Left forelimb (tissue), 1 donor: ENCODE measurements around the gene CCDC107.

Experiments
- DNase-seq: peaks from one replicate; pipeline ENCODE4 v3.0.0-alpha.2; 2018; ENCODE audit warnings: low spot score

The CCDC107 gene

DNA sequence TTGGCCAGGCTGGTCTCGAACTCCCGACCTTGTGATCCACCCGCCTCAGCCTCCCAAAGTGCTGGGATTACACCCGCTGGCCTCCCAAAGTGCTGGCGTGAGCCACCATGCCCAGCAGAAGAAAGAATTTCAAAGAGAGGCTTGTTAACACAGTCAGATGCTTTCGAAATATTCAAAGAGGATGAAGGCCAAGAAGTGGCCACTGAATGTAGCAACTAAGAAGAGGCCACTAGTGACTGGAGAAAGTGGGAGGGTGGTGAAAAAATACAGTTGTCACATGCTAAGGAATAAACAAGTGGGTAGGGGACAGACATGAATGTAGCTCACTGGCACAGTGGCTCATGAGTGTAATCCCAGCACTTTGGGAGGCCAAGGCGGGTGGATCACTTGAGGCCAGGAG is 44.6 kb downstream of the CCDC107 start:
- DNase-seq = no peak

- no peak for DNase-seq
These were observed 46.0 kb downstream of the CCDC107 start for GRCh38 chr9:35703906-35704672.

GRCh38 chr9:35705372-35705771 is 47.3 kb downstream of the CCDC107 start:
- no peak for DNase-seq

- DNase-seq = no peak
These were observed 47.8 kb downstream of the CCDC107 start for GRCh38 chr9:35705836-35706430.

DNA sequence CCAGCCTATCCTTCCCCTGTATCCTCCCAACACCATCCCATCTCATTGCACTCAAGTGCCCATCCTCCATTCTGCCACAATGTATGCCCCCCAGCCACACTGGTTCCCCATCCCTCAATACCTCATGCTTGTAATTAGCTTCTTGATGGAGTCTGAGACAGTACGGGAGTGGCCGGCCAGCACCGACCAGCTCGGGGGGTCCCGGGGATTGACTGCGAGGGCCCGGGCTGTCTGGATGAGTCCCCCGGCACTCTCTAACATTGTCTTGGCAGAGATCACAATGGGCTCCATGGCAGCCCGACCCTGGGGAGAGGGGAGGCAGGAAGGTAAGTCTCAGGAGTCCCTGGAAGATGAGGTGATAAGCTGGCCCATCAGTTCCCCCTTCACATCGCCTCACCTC is 48.9 kb downstream of the CCDC107 start:
- DNase-seq = no peak

DNA sequence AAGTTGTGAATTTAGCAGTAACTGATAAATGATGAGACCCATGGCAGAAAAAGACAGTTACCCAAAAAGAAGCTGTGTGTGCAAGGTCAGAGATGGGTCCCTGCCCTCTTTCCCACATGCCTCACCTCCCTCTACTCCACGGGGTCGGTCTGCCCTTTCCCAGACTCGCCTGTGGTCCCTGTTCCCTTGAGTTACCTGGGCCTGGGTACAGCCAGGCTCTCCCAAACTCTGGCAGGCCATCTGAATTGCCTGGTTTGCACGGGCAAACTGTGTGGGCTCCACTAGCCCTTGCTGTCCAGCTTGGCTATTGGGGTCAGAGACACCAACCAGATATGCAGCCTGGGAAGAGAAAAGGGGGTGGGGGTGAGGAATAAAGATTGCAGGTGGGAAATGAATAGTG is 50.1 kb downstream of the CCDC107 start:
- DNase-seq = no peak

DNA sequence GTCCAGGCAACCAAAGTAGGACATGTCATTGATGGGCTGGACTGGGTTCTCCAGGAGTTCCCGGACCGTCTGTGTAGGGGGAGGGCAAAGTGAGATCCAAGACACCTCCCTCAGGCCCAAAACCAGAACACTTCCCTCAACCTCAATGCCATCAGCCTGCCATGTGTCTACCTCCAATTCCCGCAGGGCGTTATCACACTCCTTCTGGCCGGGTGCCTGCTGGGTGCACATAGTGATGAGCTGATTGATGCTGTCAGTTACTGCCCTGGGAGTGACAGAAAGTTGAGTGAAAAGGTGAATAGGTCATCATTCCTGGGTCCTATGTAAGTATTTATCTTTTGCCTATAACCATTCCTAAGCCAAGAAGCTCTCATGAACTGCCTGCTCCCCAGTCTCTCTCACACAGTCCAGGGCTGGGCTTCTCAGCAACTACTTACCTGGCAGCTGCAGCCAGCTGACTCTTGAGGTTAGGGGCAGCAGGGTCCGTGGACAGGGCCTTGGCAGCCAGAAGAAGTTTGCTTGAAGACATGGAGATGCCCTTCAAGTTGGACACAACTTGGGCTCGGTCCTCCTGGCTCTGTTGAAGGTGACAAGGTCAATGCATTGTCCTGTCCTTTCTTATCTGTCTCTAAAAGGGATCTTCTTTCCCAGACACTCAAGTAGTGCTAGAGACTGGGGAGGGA is 52.9 kb downstream of the CCDC107 start:
- no peak for DNase-seq
